Ishikawa (cell line): ENCODE measurements around the gene MAST1.

Experiments
- CEBPB ChIP-seq: IDR thresholded peaks from 2 replicates; pipeline ENCODE4 v1.6.1; 2012
- CREB1 ChIP-seq: IDR thresholded peaks from 2 replicates; pipeline ENCODE4 v1.6.1; 2012; ENCODE audit warnings: low read depth
- EGR1 ChIP-seq: IDR thresholded peaks from 2 replicates; pipeline ENCODE4 v1.6.1; 2012
- FOXM1 ChIP-seq: IDR thresholded peaks from 2 replicates; pipeline ENCODE4 v1.6.1; 2012; ENCODE audit warnings: low read depth, borderline replicate concordance
- RAD21 ChIP-seq: IDR thresholded peaks from 2 replicates; pipeline ENCODE4 v1.6.1; 2012; ENCODE audit warnings: low read depth
- TCF12 ChIP-seq: IDR thresholded peaks from 2 replicates; pipeline ENCODE4 v1.6.1; 2012; ENCODE audit warnings: low read depth
- YY1 ChIP-seq: IDR thresholded peaks from 2 replicates; pipeline ENCODE4 v1.6.1; 2012; ENCODE audit warnings: low read depth
- TF ChIP-seq, protein P1 (sequence below): IDR thresholded peaks from 2 replicates; pipeline ENCODE4 v1.6.1; 2012

- TF ChIP-seq, protein P1, sequence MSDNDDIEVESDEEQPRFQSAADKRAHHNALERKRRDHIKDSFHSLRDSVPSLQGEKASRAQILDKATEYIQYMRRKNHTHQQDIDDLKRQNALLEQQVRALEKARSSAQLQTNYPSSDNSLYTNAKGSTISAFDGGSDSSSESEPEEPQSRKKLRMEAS = no peak
- TF ChIP-seq TCF12 (no peak), YY1 (no peak), CREB1 (no peak), RAD21 (no peak), CEBPB (no peak), FOXM1 (no peak), EGR1 (no peak)
Observed at GRCh38 chr19:12859546-12859945, 21.2 kb downstream of the MAST1 start.
